HG03064 (cell line): ENCODE results near the gene MYRFL.
A peak's percentile ranks its signal among the peaks of the same experiment; 100 is the strongest.

ENCODE experiments used
- ATAC-seq: cut with Tn5 transposase; IDR thresholded peaks from one replicate; pipeline ENCODE4 v1.9.1; 2021; ENCODE audit warnings: low read depth; ENCODE audit not compliant: unreplicated experiment

MYRFL gene

DNA sequence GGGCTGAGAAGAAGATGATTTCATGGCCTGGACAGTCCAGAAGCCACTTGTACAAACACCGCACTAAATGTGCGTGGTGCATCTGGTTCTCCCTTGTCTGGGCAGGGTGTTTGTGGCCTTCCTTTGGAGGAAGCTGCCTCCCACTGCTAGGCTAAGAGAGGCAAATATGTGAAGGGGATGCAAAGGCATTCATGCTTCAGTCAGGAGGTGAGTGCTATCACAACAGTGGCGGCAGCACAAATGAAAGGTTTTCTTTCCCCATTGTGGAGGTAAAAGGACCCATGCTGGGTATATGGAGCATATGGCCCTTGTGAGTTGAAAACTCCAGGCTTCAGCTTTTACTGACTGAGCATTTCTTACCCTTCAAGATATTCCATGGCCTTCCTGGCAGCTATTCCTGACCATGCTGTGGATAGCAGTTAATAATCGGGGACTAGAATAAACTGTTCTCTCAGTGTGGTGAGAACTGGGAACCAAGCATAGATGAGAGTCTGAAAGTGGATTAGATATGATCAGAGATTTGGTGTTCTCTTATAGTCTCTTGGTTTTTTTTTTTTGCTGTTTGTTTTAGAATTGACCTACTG is 69.9 kb downstream of the MYRFL start:
- no peak for ATAC-seq

GRCh38 chr12:69896653-69897381 is 71.8 kb downstream of the MYRFL start:
- no peak for ATAC-seq

DNA sequence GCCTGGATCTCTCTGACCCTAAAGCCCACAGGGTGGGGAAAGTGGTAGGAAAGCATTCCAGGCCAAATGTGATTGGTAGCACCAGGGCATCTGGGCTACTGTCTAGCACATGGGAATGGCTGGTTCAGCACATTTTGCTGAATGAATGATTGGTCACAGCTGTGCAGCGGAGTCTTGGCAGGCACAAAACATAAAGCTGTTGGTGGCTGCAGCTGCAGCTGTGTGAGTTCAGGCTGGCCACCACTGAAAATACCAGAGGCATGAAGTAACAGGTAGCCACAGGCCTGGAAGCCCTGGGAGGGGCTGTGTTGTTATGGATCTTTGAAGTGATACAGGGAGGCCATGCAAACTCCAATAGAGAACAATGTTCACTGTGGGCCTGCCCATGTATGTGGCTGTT is 72.7 kb downstream of the MYRFL start:
- ATAC-seq, result no peak

DNA sequence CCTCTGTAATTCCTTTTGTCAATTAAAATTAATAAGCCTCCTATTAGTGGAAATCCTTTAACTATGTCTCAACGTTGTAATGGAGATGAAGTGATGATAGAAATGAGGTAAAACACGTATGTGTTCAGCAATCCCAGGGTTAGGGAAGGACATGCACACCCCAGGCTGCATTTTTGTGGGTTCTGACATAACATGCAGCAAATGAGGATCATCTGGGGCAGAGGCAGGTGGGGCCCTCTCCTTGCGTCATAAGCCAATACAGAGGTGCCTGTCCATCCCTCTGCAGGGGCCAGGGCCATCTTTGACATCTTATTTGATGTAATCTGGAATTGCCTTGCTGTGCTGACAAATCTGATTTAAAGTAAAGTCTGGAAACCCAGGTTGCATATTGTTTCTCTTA is 73.2 kb downstream of the MYRFL start:
- no peak for ATAC-seq

- no peak for ATAC-seq
Observed at GRCh38 chr12:69900720-69901131, 75.7 kb downstream of the MYRFL start.

- no peak for ATAC-seq
Observed at GRCh38 chr12:69901221-69901905, 76.3 kb downstream of the MYRFL start.

DNA sequence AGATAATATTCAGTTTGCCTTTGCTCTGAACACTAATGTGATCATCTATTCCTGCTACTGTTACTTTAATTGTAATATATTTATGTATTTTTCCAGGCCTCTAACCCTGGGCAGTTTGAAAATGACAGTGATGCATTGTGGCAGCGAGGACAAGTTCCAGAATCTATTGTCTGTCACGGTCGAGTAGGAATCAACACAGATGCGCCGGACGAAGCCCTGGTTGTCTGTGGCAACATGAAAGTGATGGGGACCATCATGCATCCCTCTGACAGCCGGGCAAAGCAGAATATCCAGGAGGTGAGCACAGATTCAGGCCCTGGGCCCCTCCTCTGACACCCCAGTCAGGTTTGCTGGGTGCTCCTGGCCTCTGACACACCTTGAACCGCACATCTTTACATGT is 78.5 kb downstream of the MYRFL start:
- no peak for ATAC-seq

DNA sequence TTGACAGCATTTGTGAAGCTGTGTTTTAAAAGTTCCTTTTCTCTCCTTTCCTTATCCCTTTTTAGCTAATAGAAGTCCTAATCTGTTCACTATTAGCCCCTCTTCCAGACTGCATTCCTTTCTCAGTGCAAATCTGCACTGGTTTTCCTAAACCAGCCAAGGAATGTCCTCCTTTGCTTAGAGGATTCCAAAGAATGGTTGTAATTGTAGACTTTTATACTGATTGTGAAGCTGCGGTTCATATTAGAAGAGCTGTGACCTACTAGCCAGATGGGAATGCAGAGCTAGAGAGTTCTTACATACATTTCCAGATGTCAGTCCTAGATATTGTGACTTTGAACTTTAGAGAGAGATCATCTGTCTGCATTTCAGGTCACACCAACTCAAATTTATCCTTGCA is 79.8 kb downstream of the MYRFL start:
- ATAC-seq, result no peak

- ATAC-seq, result no peak
Observed at GRCh38 chr12:69905801-69906200, 80.8 kb downstream of the MYRFL start.

DNA sequence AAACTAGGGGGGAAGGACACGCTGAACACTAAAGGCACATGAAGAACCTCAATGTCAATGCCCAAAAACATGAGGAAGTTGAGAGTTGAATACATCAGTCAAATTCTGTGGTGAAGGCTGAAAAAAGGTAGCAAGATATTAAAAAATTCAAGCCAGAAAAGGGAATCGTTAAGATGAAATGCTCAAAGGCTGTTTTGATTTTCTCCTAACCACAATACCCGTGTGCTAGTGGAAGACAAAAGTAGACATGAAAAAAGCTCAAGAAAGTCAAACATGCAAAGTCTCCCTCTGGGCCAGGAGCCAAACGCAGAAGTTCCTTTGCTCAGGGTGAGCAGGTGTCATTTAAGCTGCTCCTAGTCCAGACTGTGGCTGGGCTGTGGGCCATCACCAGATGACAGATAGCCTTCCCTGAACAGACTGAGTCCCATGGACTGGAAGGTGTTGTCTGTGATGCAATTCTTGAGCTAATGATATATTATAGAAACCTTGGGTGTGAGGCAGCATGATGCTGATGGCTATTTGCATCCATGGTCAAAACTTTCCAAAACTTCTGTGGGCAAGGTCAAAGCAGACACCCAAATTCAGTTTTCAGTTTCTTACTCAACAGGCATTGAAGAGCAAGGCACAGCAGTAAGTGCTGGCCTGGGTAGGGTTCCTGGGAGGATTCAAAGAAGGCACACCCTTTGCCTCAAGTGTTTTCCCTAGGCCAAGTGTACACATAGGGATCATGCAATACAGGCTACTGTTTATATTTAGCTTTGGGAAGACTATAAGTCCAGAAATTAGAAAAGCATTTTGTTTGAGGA is 81.6 kb downstream of the MYRFL start:
- peak; percentile 83 for ATAC-seq

DNA sequence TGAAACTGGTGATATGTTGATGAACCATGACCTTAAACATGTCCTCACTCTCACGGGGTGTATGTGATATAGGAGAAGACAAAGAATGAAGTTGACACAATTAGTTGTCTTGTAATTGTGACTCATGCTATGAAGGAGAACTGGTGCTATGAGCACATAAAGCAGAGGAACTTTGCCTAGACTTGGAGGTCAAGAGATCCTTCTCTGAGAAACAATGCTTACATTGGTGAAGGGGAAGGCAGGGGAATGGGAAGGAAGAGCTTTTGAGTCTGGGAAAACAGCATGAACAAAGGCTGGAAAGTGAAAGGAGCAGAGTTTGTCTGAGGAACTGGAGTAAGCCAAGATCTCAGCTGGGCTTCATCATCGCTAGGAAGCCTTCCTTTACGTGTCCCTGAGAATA is 83.2 kb downstream of the MYRFL start:
- ATAC-seq, result no peak

DNA sequence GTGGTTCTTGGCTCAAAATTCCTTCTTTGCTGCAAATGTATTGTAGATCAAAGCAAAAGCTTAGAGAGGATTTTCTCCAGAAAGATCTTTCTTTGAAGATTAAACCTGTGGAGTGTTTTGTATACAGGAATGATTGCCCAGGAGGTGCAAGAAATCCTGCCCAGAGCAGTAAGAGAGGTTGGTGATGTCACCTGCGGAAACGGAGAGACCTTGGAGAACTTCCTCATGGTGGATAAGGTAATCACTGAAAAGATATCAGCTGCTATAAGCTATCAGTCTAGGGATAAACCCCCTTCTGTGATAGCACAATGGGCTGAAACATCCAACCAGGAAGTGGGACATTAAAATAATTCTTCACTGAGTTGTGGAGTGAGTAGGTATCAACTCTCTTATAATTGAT is 85.7 kb downstream of the MYRFL start:
- ATAC-seq, result no peak

GRCh38 chr12:69913526-69913925 is 88.5 kb downstream of the MYRFL start:
- no peak for ATAC-seq

DNA sequence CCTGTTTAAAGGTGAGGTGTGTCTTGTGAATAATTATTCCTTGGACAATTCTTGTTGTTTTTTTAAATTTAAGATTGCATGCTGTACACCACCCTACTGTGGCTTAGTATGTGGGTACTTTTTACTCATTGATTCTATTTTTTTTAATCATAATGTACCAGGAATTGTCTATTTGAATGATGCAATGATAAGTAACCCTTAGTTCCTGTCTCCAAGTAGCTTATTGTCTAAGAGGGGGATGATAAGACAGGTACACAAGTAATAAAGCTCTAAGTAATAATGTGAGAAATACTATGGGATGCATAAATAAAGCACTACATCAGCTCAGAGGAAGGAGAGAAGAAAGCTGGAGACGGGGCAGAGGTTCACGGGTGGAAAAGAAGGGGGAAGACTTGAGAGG is 90.9 kb downstream of the MYRFL start:
- no peak for ATAC-seq

DNA sequence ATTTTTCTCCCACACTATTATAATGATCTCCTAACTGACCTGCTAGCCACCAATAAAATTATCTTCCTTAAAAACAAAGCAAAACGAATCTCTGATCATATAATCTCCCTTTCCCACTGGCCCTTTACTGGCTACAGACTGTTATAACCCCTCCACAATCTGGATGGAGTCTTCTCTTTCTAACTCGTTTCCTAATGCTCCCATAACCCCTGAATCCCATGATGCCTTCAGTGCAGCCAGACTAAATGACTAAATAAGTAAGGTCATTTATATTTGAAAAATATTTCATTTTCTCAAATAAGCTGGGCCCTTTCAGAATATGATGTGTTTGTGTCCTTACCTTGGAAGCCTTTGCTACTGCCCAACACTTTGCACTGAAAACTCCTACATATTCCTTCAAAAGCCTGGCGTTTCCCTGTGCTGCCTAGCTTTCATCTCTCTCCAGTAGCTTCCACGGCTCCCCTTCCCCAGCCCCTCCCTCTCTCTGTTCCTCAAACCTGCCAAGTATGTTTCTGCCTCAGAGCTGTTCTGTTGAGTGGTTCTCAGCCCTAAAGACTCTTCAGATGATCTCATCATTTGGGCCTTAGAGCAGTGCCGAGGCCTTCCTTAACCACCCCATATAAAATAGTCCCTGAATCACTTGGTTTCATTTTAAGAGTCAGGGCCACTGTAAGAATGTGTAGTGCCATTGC is 91.7 kb downstream of the MYRFL start:
- no peak for ATAC-seq

DNA sequence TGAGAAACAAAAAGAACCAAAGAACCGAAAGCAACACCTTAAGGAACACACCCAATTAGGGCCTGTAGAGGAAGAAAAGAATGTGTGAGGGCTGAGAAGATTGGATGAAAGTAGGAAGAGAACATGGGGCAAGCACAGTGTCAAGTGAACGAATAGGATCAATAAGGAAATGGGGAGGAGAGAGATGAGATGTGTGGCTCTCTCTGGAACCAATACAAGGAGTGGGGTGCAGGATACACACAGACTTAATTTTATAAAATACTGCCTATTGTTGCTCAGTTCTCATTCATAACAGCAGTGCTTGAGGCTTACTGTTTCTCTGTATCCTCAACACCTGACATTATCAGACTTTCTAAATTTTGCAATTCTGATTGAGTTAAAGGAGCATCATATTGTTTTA is 93.3 kb downstream of the MYRFL start:
- ATAC-seq, result no peak

GRCh38 chr12:69919495-69919894 is 94.5 kb downstream of the MYRFL start:
- ATAC-seq, result no peak

- no peak for ATAC-seq
Observed at GRCh38 chr12:69921831-69922230, 96.8 kb downstream of the MYRFL start.

DNA sequence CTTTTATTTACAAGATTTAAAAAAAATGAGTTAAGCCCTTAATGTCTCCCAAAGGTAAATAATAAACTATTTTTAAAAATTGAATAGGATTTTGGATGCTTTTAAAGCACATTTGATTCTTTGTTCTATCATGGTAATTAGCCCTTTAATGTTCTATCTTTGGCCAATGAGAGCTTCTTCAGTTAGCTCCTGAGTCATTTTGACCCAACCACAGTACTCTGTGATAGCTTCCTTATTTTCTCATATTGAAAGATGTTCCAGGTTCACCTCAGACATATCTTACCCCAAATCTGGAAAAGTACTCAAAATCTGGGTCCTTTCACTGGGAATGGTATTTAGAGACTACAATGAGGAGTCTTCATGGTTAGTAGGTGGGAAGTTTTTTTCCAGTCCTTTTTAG is 98.0 kb downstream of the MYRFL start:
- ATAC-seq, result no peak

GRCh38 chr12:69925291-69925690 is 100.3 kb downstream of the MYRFL start:
- ATAC-seq, result no peak

- ATAC-seq, result no peak
Observed at GRCh38 chr12:69927164-69927563, 102.1 kb downstream of the MYRFL start.
